SK-N-SH treated with all-trans-retinoic acid at 6 μM for 48 hours (cell line): ENCODE measurements around the gene VSIR.

Experiments
- ATAC-seq: fragments of 200-7000 bp; cut with Tn5 transposase; 3 replicates; pipeline ENCODE4 v1.9.1; 2020; ENCODE audit warnings: mild to moderate bottlenecking, moderate library complexity
- ARNTL ChIP-seq: fragments of 450-650 bp; formaldehyde crosslinking; IDR thresholded peaks from 2 replicates; pipeline ENCODE4 v1.5.0; 2020; ENCODE audit warnings: low read depth, mild to moderate bottlenecking, moderate library complexity, borderline replicate concordance
- BACH2 ChIP-seq: fragments of 250-450 bp; sonication (Bioruptor Pico); IDR thresholded peaks from 2 replicates; pipeline ENCODE4 v1.9.0; 2021; ENCODE audit warnings: mild to moderate bottlenecking, borderline replicate concordance
- CSDC2 ChIP-seq: fragments of 250-450 bp; sonication (Bioruptor Pico); IDR thresholded peaks from 2 replicates; pipeline ENCODE4 v1.5.0; 2020; ENCODE audit warnings: mild to moderate bottlenecking, moderate library complexity
- ESRRG ChIP-seq: fragments of 250-450 bp; sonication (Bioruptor Pico); IDR thresholded peaks from 2 replicates; pipeline ENCODE4 v1.6.1; 2021; ENCODE audit warnings: mild to moderate bottlenecking
- GLIS3 ChIP-seq: fragments of 250-450 bp; sonication (Bioruptor Pico); IDR thresholded peaks from 2 replicates; pipeline ENCODE4 v1.5.0; 2020; ENCODE audit warnings: mild to moderate bottlenecking, moderate library complexity
- ISL1 ChIP-seq: fragments of 250-450 bp; sonication (Bioruptor Pico); IDR thresholded peaks from 2 replicates; pipeline ENCODE4 v2.1.2; 2022; ENCODE audit warnings: mild to moderate bottlenecking, moderate library complexity
- OSR1 ChIP-seq: fragments of 250-450 bp; sonication (Bioruptor Pico); IDR thresholded peaks from 2 replicates; pipeline ENCODE4 v1.8.0; 2022; ENCODE audit warnings: moderate library complexity, mild to moderate bottlenecking, inconsistent platforms
- PPARA ChIP-seq: fragments of 250-450 bp; sonication (Bioruptor Pico); IDR thresholded peaks from 2 replicates; pipeline ENCODE4 v1.5.0; 2020; ENCODE audit warnings: mild to moderate bottlenecking, borderline replicate concordance
- RARB ChIP-seq: fragments of 250-450 bp; sonication (Bioruptor Pico); IDR thresholded peaks from 2 replicates; pipeline ENCODE4 v1.8.0; 2021; ENCODE audit warnings: mild to moderate bottlenecking, moderate library complexity
- SNAI2 ChIP-seq: fragments of 250-450 bp; sonication (Bioruptor Pico); IDR thresholded peaks from 2 replicates; pipeline ENCODE4 v1.5.0; 2020; ENCODE audit warnings: mild to moderate bottlenecking, moderate library complexity
- TCF4 ChIP-seq: fragments of 250-450 bp; sonication (Bioruptor Pico); IDR thresholded peaks from 2 replicates; pipeline ENCODE4 v1.8.0; 2021; ENCODE audit warnings: mild to moderate bottlenecking, moderate library complexity, borderline replicate concordance
- TOX ChIP-seq: fragments of 250-450 bp; sonication (Bioruptor Pico); IDR thresholded peaks from 2 replicates; pipeline ENCODE4 v1.8.0; 2021; ENCODE audit warnings: mild to moderate bottlenecking, moderate library complexity, borderline replicate concordance
- ZC3H10 ChIP-seq: fragments of 250-450 bp; sonication (Bioruptor Pico); IDR thresholded peaks from 2 replicates; pipeline ENCODE4 v1.5.1; 2021; ENCODE audit warnings: mild to moderate bottlenecking, moderate library complexity
- ZFP3 ChIP-seq: fragments of 250-450 bp; sonication (Bioruptor Pico); IDR thresholded peaks from 2 replicates; pipeline ENCODE4 v1.5.0; 2020; ENCODE audit warnings: mild to moderate bottlenecking, moderate library complexity
- ZFP30 ChIP-seq: fragments of 450-650 bp; formaldehyde crosslinking; IDR thresholded peaks from 2 replicates; pipeline ENCODE4 v1.5.0; 2022; ENCODE audit warnings: mild to moderate bottlenecking, moderate library complexity
- ZNF565 ChIP-seq: fragments of 450-650 bp; formaldehyde crosslinking; conservative IDR thresholded peaks from 2 replicates; pipeline ENCODE4 v1.5.0; 2020; ENCODE audit warnings: low read depth, mild to moderate bottlenecking, moderate library complexity
- ZNF70 ChIP-seq: fragments of 450-650 bp; formaldehyde crosslinking; IDR thresholded peaks from 2 replicates; pipeline ENCODE4 v1.5.0; 2020; ENCODE audit warnings: mild to moderate bottlenecking, moderate library complexity
- ZNF8 ChIP-seq: fragments of 450-650 bp; formaldehyde crosslinking; IDR thresholded peaks from 2 replicates; pipeline ENCODE4 v1.5.0; 2020; ENCODE audit warnings: mild to moderate bottlenecking, moderate library complexity
- TF ChIP-seq, protein P1 (sequence below): fragments of 250-450 bp; sonication (Bioruptor Pico); IDR thresholded peaks from 2 replicates; pipeline ENCODE4 v1.5.1; 2020; ENCODE audit warnings: low read depth, mild to moderate bottlenecking, moderate library complexity
- TF ChIP-seq, protein P2 (sequence below): fragments of 250-450 bp; sonication (Bioruptor Pico); IDR thresholded peaks from 2 replicates; pipeline ENCODE4 v1.5.1; 2021; ENCODE audit warnings: mild to moderate bottlenecking, moderate library complexity
- TF ChIP-seq, protein P3 (sequence below): fragments of 250-450 bp; sonication (Bioruptor Pico); IDR thresholded peaks from 2 replicates; pipeline ENCODE4 v1.8.0; 2021; ENCODE audit warnings: low read depth, mild to moderate bottlenecking, moderate library complexity, borderline replicate concordance
- TF ChIP-seq, protein P4 (sequence below): fragments of 250-450 bp; sonication (Bioruptor Pico); IDR thresholded peaks from 2 replicates; pipeline ENCODE4 v1.8.0; 2020; ENCODE audit warnings: mild to moderate bottlenecking, moderate library complexity, borderline replicate concordance
- TF ChIP-seq, protein P5 (sequence below): fragments of 250-450 bp; sonication (Bioruptor Pico); IDR thresholded peaks from 2 replicates; pipeline ENCODE4 v1.5.0; 2020; ENCODE audit warnings: mild to moderate bottlenecking, moderate library complexity

VSIR gene

DNA sequence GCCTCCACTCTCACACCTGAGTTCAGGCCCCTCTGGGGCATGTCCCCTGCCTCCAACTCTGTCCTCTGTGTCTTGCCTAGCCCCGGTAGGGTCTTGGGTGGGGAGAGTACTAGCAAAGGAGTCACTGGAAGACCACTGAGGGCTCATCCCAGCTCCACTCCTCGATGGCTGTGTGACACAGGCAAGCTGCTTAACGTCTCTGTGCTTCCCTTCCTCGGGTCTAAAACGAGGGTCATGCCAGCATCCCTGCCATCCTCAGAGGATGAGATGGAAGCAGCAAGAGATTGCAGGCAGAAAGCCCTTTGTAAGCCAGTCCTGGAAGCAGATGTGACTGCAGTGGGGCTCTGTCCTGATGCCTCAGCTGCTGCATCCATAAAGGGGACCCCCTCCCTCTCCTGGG is 38.5 kb downstream of the VSIR start:
- TF ChIP-seq, protein P1, sequence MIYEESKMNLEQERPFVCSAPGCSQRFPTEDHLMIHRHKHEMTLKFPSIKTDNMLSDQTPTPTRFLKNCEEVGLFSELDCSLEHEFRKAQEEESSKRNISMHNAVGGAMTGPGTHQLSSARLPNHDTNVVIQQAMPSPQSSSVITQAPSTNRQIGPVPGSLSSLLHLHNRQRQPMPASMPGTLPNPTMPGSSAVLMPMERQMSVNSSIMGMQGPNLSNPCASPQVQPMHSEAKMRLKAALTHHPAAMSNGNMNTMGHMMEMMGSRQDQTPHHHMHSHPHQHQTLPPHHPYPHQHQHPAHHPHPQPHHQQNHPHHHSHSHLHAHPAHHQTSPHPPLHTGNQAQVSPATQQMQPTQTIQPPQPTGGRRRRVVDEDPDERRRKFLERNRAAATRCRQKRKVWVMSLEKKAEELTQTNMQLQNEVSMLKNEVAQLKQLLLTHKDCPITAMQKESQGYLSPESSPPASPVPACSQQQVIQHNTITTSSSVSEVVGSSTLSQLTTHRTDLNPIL (CRISPR knock-in tag) = no peak
- TF ChIP-seq ISL1 = no peak
- no peak for TF ChIP-seq ZNF8
- no peak for TF ChIP-seq CSDC2 (CRISPR knock-in tag)
- no peak for TF ChIP-seq TOX
- no peak for TF ChIP-seq ESRRG (CRISPR knock-in tag)
- TF ChIP-seq SNAI2 (CRISPR knock-in tag) = no peak
- no peak for TF ChIP-seq ZNF565
- no peak for TF ChIP-seq ZFP3
- TF ChIP-seq ZNF70 (CRISPR knock-in tag) = no peak
- TF ChIP-seq TCF4 = no peak
- no peak for TF ChIP-seq ZC3H10 (CRISPR knock-in tag)
- TF ChIP-seq OSR1 = no peak
- TF ChIP-seq, protein P2, sequence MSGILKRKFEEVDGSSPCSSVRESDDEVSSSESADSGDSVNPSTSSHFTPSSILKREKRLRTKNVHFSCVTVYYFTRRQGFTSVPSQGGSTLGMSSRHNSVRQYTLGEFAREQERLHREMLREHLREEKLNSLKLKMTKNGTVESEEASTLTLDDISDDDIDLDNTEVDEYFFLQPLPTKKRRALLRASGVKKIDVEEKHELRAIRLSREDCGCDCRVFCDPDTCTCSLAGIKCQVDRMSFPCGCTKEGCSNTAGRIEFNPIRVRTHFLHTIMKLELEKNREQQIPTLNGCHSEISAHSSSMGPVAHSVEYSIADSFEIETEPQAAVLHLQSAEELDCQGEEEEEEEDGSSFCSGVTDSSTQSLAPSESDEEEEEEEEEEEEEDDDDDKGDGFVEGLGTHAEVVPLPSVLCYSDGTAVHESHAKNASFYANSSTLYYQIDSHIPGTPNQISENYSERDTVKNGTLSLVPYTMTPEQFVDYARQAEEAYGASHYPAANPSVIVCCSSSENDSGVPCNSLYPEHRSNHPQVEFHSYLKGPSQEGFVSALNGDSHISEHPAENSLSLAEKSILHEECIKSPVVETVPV = no peak
- TF ChIP-seq PPARA (CRISPR knock-in tag) = no peak
- TF ChIP-seq BACH2 (CRISPR knock-in tag) = no peak
- TF ChIP-seq, protein P3, sequence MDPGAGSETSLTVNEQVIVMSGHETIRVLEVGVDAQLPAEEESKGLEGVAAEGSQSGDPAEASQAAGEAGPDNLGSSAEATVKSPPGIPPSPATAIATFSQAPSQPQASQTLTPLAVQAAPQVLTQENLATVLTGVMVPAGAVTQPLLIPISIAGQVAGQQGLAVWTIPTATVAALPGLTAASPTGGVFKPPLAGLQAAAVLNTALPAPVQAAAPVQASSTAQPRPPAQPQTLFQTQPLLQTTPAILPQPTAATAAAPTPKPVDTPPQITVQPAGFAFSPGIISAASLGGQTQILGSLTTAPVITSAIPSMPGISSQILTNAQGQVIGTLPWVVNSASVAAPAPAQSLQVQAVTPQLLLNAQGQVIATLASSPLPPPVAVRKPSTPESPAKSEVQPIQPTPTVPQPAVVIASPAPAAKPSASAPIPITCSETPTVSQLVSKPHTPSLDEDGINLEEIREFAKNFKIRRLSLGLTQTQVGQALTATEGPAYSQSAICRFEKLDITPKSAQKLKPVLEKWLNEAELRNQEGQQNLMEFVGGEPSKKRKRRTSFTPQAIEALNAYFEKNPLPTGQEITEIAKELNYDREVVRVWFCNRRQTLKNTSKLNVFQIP = no peak
- no peak for ATAC-seq

DNA sequence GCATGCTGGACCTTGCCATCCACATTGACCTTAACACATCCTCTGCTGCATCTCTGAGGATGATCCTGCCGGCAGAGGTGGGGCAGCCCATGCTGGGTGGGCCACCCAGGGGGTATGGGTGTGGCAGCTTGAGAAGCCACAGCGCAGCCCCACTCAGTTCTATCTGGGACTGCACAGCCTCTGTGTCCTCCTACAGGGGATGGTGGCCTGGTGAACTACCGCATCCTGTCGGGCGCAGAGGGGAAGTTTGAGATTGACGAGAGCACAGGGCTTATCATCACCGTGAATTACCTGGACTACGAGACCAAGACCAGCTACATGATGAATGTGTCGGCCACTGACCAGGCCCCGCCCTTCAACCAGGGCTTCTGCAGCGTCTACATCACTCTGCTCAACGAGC is 41.5 kb downstream of the VSIR start:
- TF ChIP-seq OSR1 (no peak), CSDC2 (CRISPR knock-in tag) (no peak), GLIS3 (CRISPR knock-in tag) (no peak), BACH2 (CRISPR knock-in tag) (no peak), SNAI2 (CRISPR knock-in tag) (no peak), ARNTL (CRISPR knock-in tag) (no peak), ZFP3 (no peak), ZC3H10 (CRISPR knock-in tag) (no peak), ISL1 (no peak), ZNF565 (no peak), ZNF70 (CRISPR knock-in tag) (no peak), ZFP30 (CRISPR knock-in tag) (no peak), TOX (no peak), RARB (no peak)
- TF ChIP-seq, protein P2 = no peak
- TF ChIP-seq, protein P4, sequence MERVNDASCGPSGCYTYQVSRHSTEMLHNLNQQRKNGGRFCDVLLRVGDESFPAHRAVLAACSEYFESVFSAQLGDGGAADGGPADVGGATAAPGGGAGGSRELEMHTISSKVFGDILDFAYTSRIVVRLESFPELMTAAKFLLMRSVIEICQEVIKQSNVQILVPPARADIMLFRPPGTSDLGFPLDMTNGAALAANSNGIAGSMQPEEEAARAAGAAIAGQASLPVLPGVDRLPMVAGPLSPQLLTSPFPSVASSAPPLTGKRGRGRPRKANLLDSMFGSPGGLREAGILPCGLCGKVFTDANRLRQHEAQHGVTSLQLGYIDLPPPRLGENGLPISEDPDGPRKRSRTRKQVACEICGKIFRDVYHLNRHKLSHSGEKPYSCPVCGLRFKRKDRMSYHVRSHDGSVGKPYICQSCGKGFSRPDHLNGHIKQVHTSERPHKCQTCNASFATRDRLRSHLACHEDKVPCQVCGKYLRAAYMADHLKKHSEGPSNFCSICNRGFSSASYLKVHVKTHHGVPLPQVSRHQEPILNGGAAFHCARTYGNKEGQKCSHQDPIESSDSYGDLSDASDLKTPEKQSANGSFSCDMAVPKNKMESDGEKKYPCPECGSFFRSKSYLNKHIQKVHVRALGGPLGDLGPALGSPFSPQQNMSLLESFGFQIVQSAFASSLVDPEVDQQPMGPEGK = no peak
- TF ChIP-seq, protein P1 (CRISPR knock-in tag) = no peak
- ATAC-seq = no peak

DNA sequence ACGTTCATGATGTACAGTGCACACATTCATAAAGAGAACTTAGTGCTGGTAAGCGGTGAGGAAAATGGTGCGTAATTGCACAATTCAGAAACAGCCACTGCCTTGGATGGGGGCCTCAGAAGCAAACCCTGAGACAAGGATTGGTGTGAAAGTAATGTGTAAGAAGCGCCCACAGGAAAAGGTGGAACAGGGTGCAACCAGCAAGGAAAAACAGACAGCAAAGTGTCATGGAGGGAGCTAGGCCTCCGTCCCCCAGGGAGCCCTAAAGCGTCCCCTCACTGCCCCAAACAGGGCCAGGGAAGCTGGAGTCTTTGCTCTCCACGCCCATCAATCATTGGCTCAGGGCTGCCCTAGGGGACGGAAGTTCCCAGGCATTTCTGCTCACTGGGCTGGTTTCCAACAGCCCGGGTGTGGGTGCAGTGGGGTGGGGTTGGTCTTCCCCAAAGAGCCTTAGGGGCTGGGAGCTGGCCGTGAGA is 44.1 kb downstream of the VSIR start:
- no peak for ATAC-seq
- TF ChIP-seq BACH2 (CRISPR knock-in tag) (no peak), RARB (no peak), GLIS3 (CRISPR knock-in tag) (no peak), CSDC2 (CRISPR knock-in tag) (no peak), SNAI2 (CRISPR knock-in tag) (no peak), PPARA (CRISPR knock-in tag) (no peak), ZNF565 (no peak), TOX (no peak)
- TF ChIP-seq, protein P1 (CRISPR knock-in tag) = no peak
- TF ChIP-seq, protein P3 = no peak
- TF ChIP-seq, protein P5, sequence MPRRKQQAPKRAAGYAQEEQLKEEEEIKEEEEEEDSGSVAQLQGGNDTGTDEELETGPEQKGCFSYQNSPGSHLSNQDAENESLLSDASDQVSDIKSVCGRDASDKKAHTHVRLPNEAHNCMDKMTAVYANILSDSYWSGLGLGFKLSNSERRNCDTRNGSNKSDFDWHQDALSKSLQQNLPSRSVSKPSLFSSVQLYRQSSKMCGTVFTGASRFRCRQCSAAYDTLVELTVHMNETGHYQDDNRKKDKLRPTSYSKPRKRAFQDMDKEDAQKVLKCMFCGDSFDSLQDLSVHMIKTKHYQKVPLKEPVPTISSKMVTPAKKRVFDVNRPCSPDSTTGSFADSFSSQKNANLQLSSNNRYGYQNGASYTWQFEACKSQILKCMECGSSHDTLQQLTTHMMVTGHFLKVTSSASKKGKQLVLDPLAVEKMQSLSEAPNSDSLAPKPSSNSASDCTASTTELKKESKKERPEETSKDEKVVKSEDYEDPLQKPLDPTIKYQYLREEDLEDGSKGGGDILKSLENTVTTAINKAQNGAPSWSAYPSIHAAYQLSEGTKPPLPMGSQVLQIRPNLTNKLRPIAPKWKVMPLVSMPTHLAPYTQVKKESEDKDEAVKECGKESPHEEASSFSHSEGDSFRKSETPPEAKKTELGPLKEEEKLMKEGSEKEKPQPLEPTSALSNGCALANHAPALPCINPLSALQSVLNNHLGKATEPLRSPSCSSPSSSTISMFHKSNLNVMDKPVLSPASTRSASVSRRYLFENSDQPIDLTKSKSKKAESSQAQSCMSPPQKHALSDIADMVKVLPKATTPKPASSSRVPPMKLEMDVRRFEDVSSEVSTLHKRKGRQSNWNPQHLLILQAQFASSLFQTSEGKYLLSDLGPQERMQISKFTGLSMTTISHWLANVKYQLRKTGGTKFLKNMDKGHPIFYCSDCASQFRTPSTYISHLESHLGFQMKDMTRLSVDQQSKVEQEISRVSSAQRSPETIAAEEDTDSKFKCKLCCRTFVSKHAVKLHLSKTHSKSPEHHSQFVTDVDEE (CRISPR knock-in tag) = no peak
